ENCODE results near the gene NFATC1.

DNA sequence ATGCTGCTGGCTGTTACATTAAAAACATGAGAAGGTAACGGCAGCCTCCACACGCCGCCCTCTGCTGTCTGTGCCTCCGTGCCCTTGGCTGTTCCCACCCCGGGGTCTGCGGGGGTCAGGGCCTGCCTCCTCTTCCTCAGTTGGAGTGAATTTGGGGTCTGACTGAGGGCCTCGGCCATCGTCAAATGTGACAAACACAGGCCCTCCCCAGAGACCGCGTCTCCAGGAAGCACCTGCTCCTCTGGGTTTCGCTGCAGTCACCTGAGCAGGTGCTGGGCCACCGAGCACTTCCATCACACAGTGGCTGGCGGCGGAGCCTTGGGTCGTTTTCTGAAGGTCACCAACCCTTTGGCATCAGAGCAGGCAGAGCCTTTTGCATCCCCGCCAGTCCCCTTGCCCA lies 70.9 kb downstream of the NFATC1 start:
- no peak for TF ChIP-seq EZH2phosphoT487 (IDR thresholded peaks at IDR 0.05; ENCODE audit: low read depth, severe bottlenecking, unreplicated experiment)
- TF ChIP-seq EZH2 (IDR thresholded peaks at IDR 0.05; ENCODE audit: borderline replicate concordance) = no peak
- TF ChIP-seq CTCF (IDR thresholded peaks at IDR 0.05; ENCODE audit: poor library complexity) = no peak
